K562 (cell line): Measurements from ENCODE around the gene SUMF2. TPM values are rescaled to one million over a fixed set of nuclear protein-coding genes. Genes with fewer than 3 reads are reported as not detected.
"Not testable (repeated sequence)": the region's sequence is repeated elsewhere in the genome, so short reads cannot be mapped to it uniquely, and the experiment has no call there.

Experiments used
- ATAC-seq: fragments of 200-7000 bp; cut with Tn5 transposase; 3 replicates; pipeline ENCODE4 v1.9.1; 2020; ENCODE audit warnings: moderate library complexity
- BruUV-seq: library from RNA; stranded (reverse); fragments of 400-500 nt; replicated peaks from 2 replicates; lab custom pipeline; 2021; lab: Mats Ljungman, UMichigan
- CTCF ChIA-PET: fragments of 300-600 bp; formaldehyde crosslinking; extraction: SDS; loops from one replicate; lab custom pipeline; 2021; ENCODE audit warnings: low intra/inter-chr PET ratio; lab: Yijun Ruan, JAX
- POLR2A ChIA-PET: fragments of 300-600, 350-650 bp; sonication (Branson Sonifier 250); formaldehyde crosslinking; extraction: SDS; loops from one replicate; lab custom pipeline; 2021; ENCODE audit warnings: antibody characterized with exemption, inconsistent platforms; lab: Yijun Ruan, JAX
- DNase-seq, 4 experiments: peaks; one replicate each; pipeline versions ENCODE4 v3.0.0 to v3.0.0-alpha.2; 2011 to 2018; ENCODE audit warnings: low spot score in 3 of 4, mixed read lengths in 3 of 4; ENCODE audit errors: extremely low read depth in 1 of 4
- FAIRE-seq: peaks from 2 replicates; lab custom pipeline; 2011; peaks lifted over from hg19 to GRCh38; lab: Jason Lieb, UNC
- H2AFZ ChIP-seq: 2 replicates; pipeline ENCODE4 v1.6.0; 2011; ENCODE audit warnings: low read depth, low read length, control low read depth, inconsistent platforms
- H3K27ac ChIP-seq: fragments of 200-600 bp; 3 replicates; pipeline ENCODE4 v1.8.0; 2011; ENCODE audit warnings: low read depth, mild to moderate bottlenecking, control low read depth, inconsistent platforms, low read length, moderate library complexity, mixed read lengths; ENCODE audit errors: extremely low read depth
- H3K27me3 ChIP-seq, 2 experiments: fragments of 300-600 bp in 1 of 2; 2 replicates in 1 of 2; 3 replicates in 1 of 2; pipeline versions ENCODE4 v1.6.0 to v1.8.0; 2011; ENCODE audit warnings: inconsistent platforms in 2 of 2, low read length in 2 of 2, mild to moderate bottlenecking in 1 of 2, mixed read lengths in 1 of 2, moderate library complexity in 1 of 2; ENCODE audit not compliant: control insufficient read depth in 2 of 2, insufficient read depth in 2 of 2
- H3K36me3 ChIP-seq: fragments of 300-600 bp; 3 replicates; pipeline ENCODE4 v1.8.0; 2011; ENCODE audit warnings: mild to moderate bottlenecking, low read length, inconsistent platforms; ENCODE audit not compliant: control insufficient read depth, insufficient read depth
- H3K4me1 ChIP-seq, 2 experiments: fragments of 200-600 bp in 1 of 2; replicated peaks in 1 of 2; 2 replicates in 1 of 2; 3 replicates in 1 of 2; pipeline versions ENCODE4 v1.5.1 to v1.8.0; 2011; ENCODE audit warnings: inconsistent platforms in 2 of 2, low read length in 2 of 2, mild to moderate bottlenecking in 1 of 2, mixed read lengths in 1 of 2, moderate library complexity in 1 of 2; ENCODE audit not compliant: control insufficient read depth in 2 of 2, insufficient read depth in 2 of 2
- H3K4me2 ChIP-seq: 2 replicates; pipeline ENCODE4 v1.6.1; 2011; ENCODE audit warnings: low read length, control low read depth, inconsistent platforms, mixed read lengths; ENCODE audit not compliant: insufficient read depth
- H3K4me3 ChIP-seq: fragments of 200-600 bp; sonication (generic), shearing (Covaris generic); 2 replicates; pipeline ENCODE4 v1.5.1; 2016; ENCODE audit warnings: control low read depth, inconsistent platforms
- H3K79me2 ChIP-seq: fragments of 200-600 bp; 3 replicates; pipeline ENCODE4 v1.8.0; 2011; ENCODE audit warnings: low read length, inconsistent platforms; ENCODE audit not compliant: control insufficient read depth, insufficient read depth
- H3K9ac ChIP-seq, 2 experiments: 2 replicates each; pipeline versions ENCODE4 v1.6.0 to v1.6.1; 2011; ENCODE audit warnings: low read depth in 2 of 2, low read length in 2 of 2, control low read depth in 1 of 2, inconsistent platforms in 1 of 2, mild to moderate bottlenecking in 1 of 2, mixed read lengths in 1 of 2; ENCODE audit not compliant: insufficient read depth in 1 of 2
- H3K9me1 ChIP-seq: one replicate; pipeline ENCODE4 v1.6.0; 2011; ENCODE audit warnings: inconsistent platforms, mild to moderate bottlenecking, low read length, moderate library complexity; ENCODE audit not compliant: control insufficient read depth, insufficient read depth
- H3K9me3 ChIP-seq: replicated peaks from 2 replicates; pipeline ENCODE4 v1.5.1; 2011; ENCODE audit warnings: low read depth, low read length, inconsistent platforms; ENCODE audit not compliant: control insufficient read depth, insufficient read depth
- H4K20me1 ChIP-seq: replicated peaks from 2 replicates; pipeline ENCODE4 v1.6.1; 2011; ENCODE audit warnings: low read length, inconsistent platforms, mixed read lengths; ENCODE audit not compliant: control insufficient read depth, insufficient read depth
- FOSL1 ChIP-seq: fragments of 200-800 bp; sonication (Bioruptor generic); conservative IDR thresholded peaks from 2 replicates; pipeline ENCODE4 v1.6.1; 2016; ENCODE audit warnings: missing genetic modification characterization, missing compliant biosample characterization
- TFE3 ChIP-seq: fragments of 450-650 bp; formaldehyde crosslinking; IDR thresholded peaks from 2 replicates; pipeline ENCODE4 v1.4.0; 2020; ENCODE audit warnings: mild to moderate bottlenecking, mixed read lengths
- WGBS: fragments of 100-300 bp; shearing (Covaris generic); methylation state at CpG from one replicate; pipeline ENCODE4 v1.1.6; 2016; ENCODE audit warnings: low coverage, mixed read lengths; ENCODE audit not compliant: insufficient coverage; ENCODE audit errors: missing lambda C conversion rate; 5-methylcytosine and 5-hydroxymethylcytosine counted together
- in situ Hi-C: fragments of 300-500 bp; cut with MboI; formaldehyde crosslinking; loops from 4 replicates; pipeline ENCODE4 v1.15.0; 2018; ENCODE audit warnings: inconsistent platforms, mixed read lengths
- intact Hi-C: fragments of 100-400 bp; cut with micrococcal nuclease; formaldehyde crosslinking; loops from 2 replicates; pipeline ENCODE4 v1.14.2; 2022
- polyA plus RNA-seq, 8 experiments: library from polyadenylated mRNA; depleted of rRNA in 4 of 8; stranded (reverse) in 5 of 8; unstranded in 3 of 8; fragments of >200 nt; fragmentation: Nextera tagmentation in 2 of 8; fragmentation: Illumina TruSeq in 1 of 8; extraction: Ambion mirVana in 2 of 8; extraction: Trizol in 1 of 8; gene quantifications; 2 replicates each; pipeline versions ENCODE4 v1.2.1 to v1.2.3, GENCODE V29; 2011 to 2014; ENCODE audit warnings: inconsistent platforms in 1 of 8, missing spikeins in 1 of 8
- total RNA-seq, 7 experiments: library from RNA; depleted of rRNA in 6 of 7; stranded (reverse); fragments of >200 nt in 6 of 7; fragmentation: Illumina TruSeq in 2 of 7; extraction: Trizol in 2 of 7; gene quantifications; 2 replicates each; pipeline versions ENCODE4 v1.2.1 to v1.2.3, GENCODE V29; 2011 to 2021; ENCODE audit warnings: low replicate concordance in 1 of 7

The SUMF2 gene
- total and polyA plus RNA-seq, 9 of the 15 experiments (the other 6 are each of a cell fraction or from before 2014, with no cell fraction given) = 39.0 to 113 (median 67.7) TPM

- TF ChIP-seq TFE3 (CRISPR knock-in tag) (peak; percentile 59), FOSL1 (tag) (0 out of 2 replicates have a peak, but pooled peaks have one; percentile 15)
- H3K9me3 ChIP-seq, H3K4me3 ChIP-seq, H4K20me1 ChIP-seq, in situ Hi-C loops, CTCF ChIA-PET, H3K36me3 ChIP-seq, H3K9ac ChIP-seq, H3K27me3 ChIP-seq, FAIRE-seq, H3K4me2 ChIP-seq, ATAC-seq, H2AFZ ChIP-seq, H3K27ac ChIP-seq, intact Hi-C loops, DNase-seq, BruUV-seq, H3K9me1 ChIP-seq: not testable (repeated sequence)
- peaks cover 12 to 18% of the 10 kb centered on the region in 2 experiments; a peak in 4 of 5 replicates for H3K4me1 ChIP-seq
- H3K79me2 ChIP-seq = peaks cover 38% of the 10 kb centered on the region
- 51% methylated on average over 11 of the region's 11 CpGs for WGBS
- POLR2A ChIA-PET = interaction anchor here (1.5 kb wide), 1 partner anchor 16 kb away, joined by 3 read pairs; no protein-coding TSS in a partner anchor
Observed at GRCh38 chr7:56047446-56048116, 16.5 kb upstream of the SUMF2 start.
